Right lobe of liver (tissue), 4 donors: ENCODE results near the gene DGKE.

ENCODE experiments used
- POLR2A ChIP-seq: fragments of 450-650 bp; IDR thresholded peaks from one replicate; pipeline ENCODE4 v1.6.1; 2017; ENCODE audit warnings: antibody characterized with exemption, mild to moderate bottlenecking
- TF ChIP-seq, protein P1 (sequence below), 4 donors: fragments of 200-600 bp in 3 of 4; fragments of 450-650 bp in 1 of 4; IDR thresholded peaks; one replicate each; pipeline versions ENCODE4 v1.5.1 to v1.8.0; 2016 to 2022; ENCODE audit warnings: antibody characterized with exemption in 4 of 4, mild to moderate bottlenecking in 2 of 4
- donor health status: DM: no; HTN: no; CAD: no.
- donor health status: DM: no; HTN: no; CAD: no.
- donor health status: DM: no; HTN: yes; CAD: no.

DNA sequence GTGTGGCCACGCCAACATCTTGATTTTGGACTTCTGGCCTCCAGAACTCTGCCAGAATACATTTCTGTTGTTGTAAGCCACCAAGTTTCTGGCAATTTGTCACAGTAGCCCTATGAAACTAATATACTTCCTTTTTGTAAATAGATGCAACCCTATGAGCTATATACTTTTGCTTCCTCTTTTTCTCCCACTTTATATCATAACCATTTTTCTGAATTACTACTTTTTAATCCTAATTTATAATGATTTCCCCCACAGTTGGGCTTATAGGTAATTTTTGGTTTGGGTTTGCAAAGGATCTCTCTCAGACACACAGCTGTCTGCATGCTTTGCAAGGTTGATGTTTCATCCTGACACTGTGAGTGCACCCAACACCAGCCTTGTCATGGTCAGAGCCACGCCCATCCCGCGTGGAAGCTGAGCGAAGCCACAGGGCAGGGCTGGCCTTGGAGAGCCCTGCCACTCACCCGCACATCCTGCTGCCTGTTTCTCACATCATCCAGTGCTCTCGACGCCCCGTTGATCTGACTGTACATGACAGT, 74.1 kb downstream of the DGKE start:
- TF ChIP-seq, protein P1, sequence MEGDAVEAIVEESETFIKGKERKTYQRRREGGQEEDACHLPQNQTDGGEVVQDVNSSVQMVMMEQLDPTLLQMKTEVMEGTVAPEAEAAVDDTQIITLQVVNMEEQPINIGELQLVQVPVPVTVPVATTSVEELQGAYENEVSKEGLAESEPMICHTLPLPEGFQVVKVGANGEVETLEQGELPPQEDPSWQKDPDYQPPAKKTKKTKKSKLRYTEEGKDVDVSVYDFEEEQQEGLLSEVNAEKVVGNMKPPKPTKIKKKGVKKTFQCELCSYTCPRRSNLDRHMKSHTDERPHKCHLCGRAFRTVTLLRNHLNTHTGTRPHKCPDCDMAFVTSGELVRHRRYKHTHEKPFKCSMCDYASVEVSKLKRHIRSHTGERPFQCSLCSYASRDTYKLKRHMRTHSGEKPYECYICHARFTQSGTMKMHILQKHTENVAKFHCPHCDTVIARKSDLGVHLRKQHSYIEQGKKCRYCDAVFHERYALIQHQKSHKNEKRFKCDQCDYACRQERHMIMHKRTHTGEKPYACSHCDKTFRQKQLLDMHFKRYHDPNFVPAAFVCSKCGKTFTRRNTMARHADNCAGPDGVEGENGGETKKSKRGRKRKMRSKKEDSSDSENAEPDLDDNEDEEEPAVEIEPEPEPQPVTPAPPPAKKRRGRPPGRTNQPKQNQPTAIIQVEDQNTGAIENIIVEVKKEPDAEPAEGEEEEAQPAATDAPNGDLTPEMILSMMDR (IDR thresholded peaks at IDR 0.05): no peak
- TF ChIP-seq POLR2A: no peak
